ENCODE measurements around the gene NHSL1. TPM values are rescaled to one million over a fixed set of nuclear protein-coding genes. Genes with fewer than 3 reads are reported as not detected.
A peak's percentile ranks its signal among the peaks of the same experiment; 100 is the strongest.

Gene NHSL1
- total RNA-seq, 2 donors from 2014 or later, result 2.1 to 10.7 TPM

- no peak for DNase-seq (ENCODE audit: low spot score)
- no peaks in the 10 kb centered on the region for H3K9me3 ChIP-seq
- H3K27me3 ChIP-seq (replicated peaks; ENCODE audit: insufficient read depth), result no peaks in the 10 kb centered on the region
- no peak overlapping the region for H3K4me3 ChIP-seq
- H3K27ac ChIP-seq, result no peak overlapping the region
- intact Hi-C loops (cut with DNase I), result no loop called here
- no peak for TF ChIP-seq POLR2AphosphoS5 (IDR thresholded peaks at IDR 0.05)
- TF ChIP-seq CTCF (IDR thresholded peaks at IDR 0.05), result no peak
- no peak for TF ChIP-seq POLR2A (IDR thresholded peaks at IDR 0.05)
- H3K36me3 ChIP-seq, result no peaks in the 10 kb centered on the region
- 81% methylated on average over 3 of the region's 3 CpGs for WGBS
- no peaks in the 10 kb centered on the region for H3K4me1 ChIP-seq (replicated peaks)
Observed at GRCh38 chr6:138510093-138510492, 10.8 kb upstream of the NHSL1 start.

- peak; percentile 68 for DNase-seq (ENCODE audit: low spot score)
- no peak overlapping the region for H3K27ac ChIP-seq
Observed at GRCh38 chr6:138509371-138509770, 10.1 kb upstream of the NHSL1 start.

GRCh38 chr6:138508676-138508988 lies 9.3 kb upstream of the NHSL1 start:
- WGBS, result 97% methylated on average over 2 of the region's 2 CpGs
- no peak for DNase-seq (ENCODE audit: low spot score)
- no peaks in the 10 kb centered on the region for H3K36me3 ChIP-seq
- no peaks in the 10 kb centered on the region for H3K4me1 ChIP-seq (replicated peaks)
- H3K9me3 ChIP-seq, result no peaks in the 10 kb centered on the region
- no peak overlapping the region for H3K4me3 ChIP-seq
- intact Hi-C loops (cut with DNase I), result loop anchor here (10.0 kb wide), 1 partner anchor 394 kb away; no protein-coding TSS in a partner anchor
- H3K27ac ChIP-seq, result no peak overlapping the region
- no peaks in the 10 kb centered on the region for H3K27me3 ChIP-seq (replicated peaks; ENCODE audit: insufficient read depth)
- TF ChIP-seq CTCF (IDR thresholded peaks at IDR 0.05) (no peak), POLR2A (IDR thresholded peaks at IDR 0.05) (no peak), POLR2AphosphoS5 (IDR thresholded peaks at IDR 0.05) (no peak)

More at GRCh38 chr6:138509371-138509770, 10.1 kb upstream of the NHSL1 start:
- intact Hi-C loops (cut with DNase I), result loop anchor here (10.0 kb wide), 1 partner anchor 395 kb away; no protein-coding TSS in a partner anchor
- H3K4me3 ChIP-seq, result no peak overlapping the region
- no peaks in the 10 kb centered on the region for H3K36me3 ChIP-seq
- no peaks in the 10 kb centered on the region for H3K27me3 ChIP-seq (replicated peaks; ENCODE audit: insufficient read depth)
- TF ChIP-seq POLR2AphosphoS5 (IDR thresholded peaks at IDR 0.05) (peak; percentile 21), CTCF (IDR thresholded peaks at IDR 0.05) (peak; percentile 27 to 77 (median 70)), POLR2A (IDR thresholded peaks at IDR 0.05) (no peak)
- 23% methylated on average over 6 of the region's 6 CpGs for WGBS
- no peaks in the 10 kb centered on the region for H3K4me1 ChIP-seq (replicated peaks)
- H3K9me3 ChIP-seq, result no peaks in the 10 kb centered on the region

GRCh38 chr6:138507977-138508675 lies 8.8 kb upstream of the NHSL1 start:
- no peaks in the 10 kb centered on the region for H3K4me1 ChIP-seq (replicated peaks)
- TF ChIP-seq POLR2A (IDR thresholded peaks at IDR 0.05), result no peak
- H3K4me3 ChIP-seq, result no peak overlapping the region
- intact Hi-C loops (cut with DNase I), result loop anchor here (10.0 kb wide), 1 partner anchor 393 kb away; no protein-coding TSS in a partner anchor
- H3K27me3 ChIP-seq (replicated peaks; ENCODE audit: insufficient read depth), result no peaks in the 10 kb centered on the region
- H3K36me3 ChIP-seq, result no peaks in the 10 kb centered on the region
- 87% methylated on average over 7 of the region's 7 CpGs for WGBS
- H3K9me3 ChIP-seq, result no peaks in the 10 kb centered on the region
- DNase-seq (ENCODE audit: low spot score), result no peak
- no peak overlapping the region for H3K27ac ChIP-seq

GRCh38 chr6:138504764-138505689 lies 5.7 kb upstream of the NHSL1 start:
- Histone ChIP-seq H3K9me3 (no peaks in the 10 kb centered on the region), H3K27me3 (replicated peaks; ENCODE audit: insufficient read depth) (no peaks in the 10 kb centered on the region), H3K4me1 (replicated peaks) (no peaks in the 10 kb centered on the region), H3K4me3 (no peak overlapping the region), H3K27ac (no peak overlapping the region), H3K36me3 (no peaks in the 10 kb centered on the region)
- TF ChIP-seq CTCF (IDR thresholded peaks at IDR 0.05) (no peak), POLR2A (IDR thresholded peaks at IDR 0.05) (no peak), POLR2AphosphoS5 (IDR thresholded peaks at IDR 0.05) (no peak)
- DNase-seq (ENCODE audit: low spot score), result no peak
- WGBS, result 88% methylated on average over 14 of the region's 14 CpGs
- intact Hi-C loops (cut with DNase I), result loop anchor here (10.0 kb wide), 1 partner anchor 390 kb away; no protein-coding TSS in a partner anchor

Measured in prostate gland (tissue), 2 donors.